ENCODE measurements around the gene TEX38.
A peak's percentile ranks its signal among the peaks of the same experiment; 100 is the strongest.
"Not testable (repeated sequence)": the region's sequence is repeated elsewhere in the genome, so short reads cannot be mapped to it uniquely, and the experiment has no call there.

TEX38 gene

GRCh38 chr1:46655848-46656247, 15.8 kb upstream of the TEX38 start:
- no peak for DNase-seq (ENCODE audit: low read depth in 2 of 2)

GRCh38 chr1:46656643-46657042, 15.0 kb upstream of the TEX38 start:
- no peak for DNase-seq (ENCODE audit: low read depth in 2 of 2)

- no peak for DNase-seq (ENCODE audit: low read depth in 2 of 2)
These were observed 13.9 kb upstream of the TEX38 start for GRCh38 chr1:46657775-46658174.

GRCh38 chr1:46659307-46659870, 12.3 kb upstream of the TEX38 start:
- DNase-seq (ENCODE audit: low read depth in 2 of 2), result no peak

- DNase-seq (ENCODE audit: low read depth in 2 of 2), result not testable (repeated sequence)
These were observed 11.5 kb upstream of the TEX38 start for GRCh38 chr1:46660116-46660515.

- not testable (repeated sequence) for DNase-seq (ENCODE audit: low read depth in 2 of 2)
These were observed 8.7 kb upstream of the TEX38 start for GRCh38 chr1:46662919-46663318.

GRCh38 chr1:46665983-46666382, 5.7 kb upstream of the TEX38 start:
- DNase-seq (ENCODE audit: low read depth in 2 of 2), result no peak

GRCh38 chr1:46667782-46668760, 3.6 kb upstream of the TEX38 start, which contains the start of gene ATPAF1:
ATPAF1 (minus strand) TSS chr1:46668364; CDS start chr1:46668322, 42 bp downstream.
- peak; percentile 41 to 58 for DNase-seq (ENCODE audit: low read depth in 2 of 2)

- no peak for DNase-seq (ENCODE audit: low read depth in 2 of 2)
These were observed 1.5 kb upstream of the TEX38 start for GRCh38 chr1:46670134-46670533.

- no peak for DNase-seq (ENCODE audit: low read depth in 2 of 2)
These were observed 1.0 kb downstream of the TEX38 start for GRCh38 chr1:46672696-46673095.

- no peak for DNase-seq (ENCODE audit: low read depth in 2 of 2)
These were observed 2.1 kb downstream of the TEX38 start for GRCh38 chr1:46673749-46674182.

GRCh38 chr1:46675549-46676314, 4.1 kb downstream of the TEX38 start:
- no peak for DNase-seq (ENCODE audit: low read depth in 2 of 2)

GRCh38 chr1:46676531-46676930, 4.9 kb downstream of the TEX38 start:
- no peak for DNase-seq (ENCODE audit: low read depth in 2 of 2)

- no peak for DNase-seq (ENCODE audit: low read depth in 2 of 2)
These were observed 5.7 kb downstream of the TEX38 start for GRCh38 chr1:46677339-46677738.

- no peak for DNase-seq (ENCODE audit: low read depth in 2 of 2)
These were observed 8.3 kb downstream of the TEX38 start for GRCh38 chr1:46679789-46680573.

GRCh38 chr1:46681333-46682034, 9.8 kb downstream of the TEX38 start:
- DNase-seq (ENCODE audit: low read depth in 2 of 2), result no peak

GRCh38 chr1:46682064-46682463, 10.4 kb downstream of the TEX38 start:
- no peak for DNase-seq (ENCODE audit: low read depth in 2 of 2)

GRCh38 chr1:46684670-46685069, 13.0 kb downstream of the TEX38 start:
- DNase-seq (ENCODE audit: low read depth in 2 of 2), result no peak

- no peak for DNase-seq (ENCODE audit: low read depth in 2 of 2)
These were observed 14.6 kb downstream of the TEX38 start for GRCh38 chr1:46686255-46686654.

- DNase-seq (ENCODE audit: low read depth in 2 of 2), result no peak
These were observed 15.5 kb downstream of the TEX38 start for GRCh38 chr1:46687093-46687659.
